Activated B cell treated with CpG ODN at 0.5 μM for 24 hours (primary cell): ENCODE data around the gene FBXO48. TPM values are rescaled to one million over a fixed set of nuclear protein-coding genes. Genes with fewer than 3 reads are reported as not detected.

Source experiments
- ATAC-seq: fragments of 200-7000 bp; cut with Tn5 transposase; one replicate; pipeline ENCODE4 v1.10.0; 2021; ENCODE audit warnings: low read depth, mild to moderate bottlenecking, moderate library complexity
- CTCF ChIA-PET: fragments of 350-600 bp; sonication (Branson Sonifier 250); formaldehyde crosslinking; loops from one replicate; lab custom pipeline; 2021; ENCODE audit warnings: antibody characterized with exemption; lab: Charles Lee
- POLR2A ChIA-PET: fragments of 350-600 bp; sonication (Branson Sonifier 250); formaldehyde crosslinking; loops from one replicate; lab custom pipeline; 2021; ENCODE audit warnings: antibody characterized with exemption; lab: Charles Lee
- DNase-seq: peaks from one replicate; pipeline ENCODE4 v3.0.0; 2022
- H3K27ac Mint-ChIP-seq: one replicate; pipeline ENCODE4 v1.8.0; 2020; ENCODE audit warnings: mixed read lengths
- H3K27me3 Mint-ChIP-seq: one replicate; pipeline ENCODE4 v1.8.0; 2021; ENCODE audit warnings: mixed read lengths
- H3K36me3 Mint-ChIP-seq: one replicate; pipeline ENCODE4 v1.8.0; 2021; ENCODE audit warnings: low read depth, mixed read lengths
- H3K4me1 Mint-ChIP-seq: one replicate; pipeline ENCODE4 v1.8.0; 2021; ENCODE audit warnings: mixed read lengths
- H3K4me3 Mint-ChIP-seq: one replicate; pipeline ENCODE4 v1.8.0; 2020; ENCODE audit warnings: mild to moderate bottlenecking, mixed read lengths
- H3K9me3 Mint-ChIP-seq: one replicate; pipeline ENCODE4 v1.8.0; 2020; ENCODE audit warnings: mixed read lengths
- intact Hi-C: fragments of 100-400 bp; cut with micrococcal nuclease; formaldehyde crosslinking; loops from one replicate; pipeline ENCODE4 v1.15.1; 2024
- total RNA-seq: library from RNA; stranded (reverse); gene quantifications from 2 replicates; pipeline ENCODE4 v1.2.3, GENCODE V29; 2022
- TF ChIP-seq, protein P1 (sequence below): fragments of 200-600 bp; IDR thresholded peaks from one replicate; pipeline ENCODE4 v1.8.0; 2022; ENCODE audit warnings: antibody characterized with exemption, mild to moderate bottlenecking

Gene FBXO48
- total RNA-seq, 1 donor from 2014 or later: 2.6 TPM

DNA sequence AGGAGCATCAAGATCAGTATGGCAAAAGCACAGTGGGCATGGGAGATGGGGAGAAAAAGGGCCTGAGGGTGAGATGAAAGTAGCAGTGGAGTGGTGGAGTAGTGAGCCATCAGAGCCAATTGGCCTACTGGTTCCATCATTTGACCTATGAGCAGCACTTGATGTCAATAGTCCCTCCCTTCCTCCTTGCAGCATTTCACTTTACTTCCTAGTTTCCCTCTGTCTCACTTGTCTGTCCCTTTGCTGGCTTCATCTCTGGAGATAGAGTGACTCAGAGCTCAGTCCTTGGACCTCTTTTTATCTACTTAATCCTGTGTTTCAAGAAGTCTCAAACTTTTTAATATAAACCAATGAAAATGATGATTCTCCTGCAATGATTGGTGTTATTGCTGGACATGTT lies 32.1 kb downstream of the FBXO48 start:
- CTCF ChIA-PET: no interaction called here
- Mint-ChIP-seq H3K4me3 (no peak overlapping the region), H3K9me3 (no peaks in the 10 kb centered on the region), H3K27ac (no peak overlapping the region), H3K36me3 (no peaks in the 10 kb centered on the region), H3K27me3 (no peaks in the 10 kb centered on the region), H3K4me1 (peaks cover 56% of the 10 kb centered on the region)
- intact Hi-C loops: no loop called here
- TF ChIP-seq, protein P1, sequence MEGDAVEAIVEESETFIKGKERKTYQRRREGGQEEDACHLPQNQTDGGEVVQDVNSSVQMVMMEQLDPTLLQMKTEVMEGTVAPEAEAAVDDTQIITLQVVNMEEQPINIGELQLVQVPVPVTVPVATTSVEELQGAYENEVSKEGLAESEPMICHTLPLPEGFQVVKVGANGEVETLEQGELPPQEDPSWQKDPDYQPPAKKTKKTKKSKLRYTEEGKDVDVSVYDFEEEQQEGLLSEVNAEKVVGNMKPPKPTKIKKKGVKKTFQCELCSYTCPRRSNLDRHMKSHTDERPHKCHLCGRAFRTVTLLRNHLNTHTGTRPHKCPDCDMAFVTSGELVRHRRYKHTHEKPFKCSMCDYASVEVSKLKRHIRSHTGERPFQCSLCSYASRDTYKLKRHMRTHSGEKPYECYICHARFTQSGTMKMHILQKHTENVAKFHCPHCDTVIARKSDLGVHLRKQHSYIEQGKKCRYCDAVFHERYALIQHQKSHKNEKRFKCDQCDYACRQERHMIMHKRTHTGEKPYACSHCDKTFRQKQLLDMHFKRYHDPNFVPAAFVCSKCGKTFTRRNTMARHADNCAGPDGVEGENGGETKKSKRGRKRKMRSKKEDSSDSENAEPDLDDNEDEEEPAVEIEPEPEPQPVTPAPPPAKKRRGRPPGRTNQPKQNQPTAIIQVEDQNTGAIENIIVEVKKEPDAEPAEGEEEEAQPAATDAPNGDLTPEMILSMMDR: no peak
- POLR2A ChIA-PET: no interaction called here
- ATAC-seq (peak; percentile 52), DNase-seq (no peak)

DNA sequence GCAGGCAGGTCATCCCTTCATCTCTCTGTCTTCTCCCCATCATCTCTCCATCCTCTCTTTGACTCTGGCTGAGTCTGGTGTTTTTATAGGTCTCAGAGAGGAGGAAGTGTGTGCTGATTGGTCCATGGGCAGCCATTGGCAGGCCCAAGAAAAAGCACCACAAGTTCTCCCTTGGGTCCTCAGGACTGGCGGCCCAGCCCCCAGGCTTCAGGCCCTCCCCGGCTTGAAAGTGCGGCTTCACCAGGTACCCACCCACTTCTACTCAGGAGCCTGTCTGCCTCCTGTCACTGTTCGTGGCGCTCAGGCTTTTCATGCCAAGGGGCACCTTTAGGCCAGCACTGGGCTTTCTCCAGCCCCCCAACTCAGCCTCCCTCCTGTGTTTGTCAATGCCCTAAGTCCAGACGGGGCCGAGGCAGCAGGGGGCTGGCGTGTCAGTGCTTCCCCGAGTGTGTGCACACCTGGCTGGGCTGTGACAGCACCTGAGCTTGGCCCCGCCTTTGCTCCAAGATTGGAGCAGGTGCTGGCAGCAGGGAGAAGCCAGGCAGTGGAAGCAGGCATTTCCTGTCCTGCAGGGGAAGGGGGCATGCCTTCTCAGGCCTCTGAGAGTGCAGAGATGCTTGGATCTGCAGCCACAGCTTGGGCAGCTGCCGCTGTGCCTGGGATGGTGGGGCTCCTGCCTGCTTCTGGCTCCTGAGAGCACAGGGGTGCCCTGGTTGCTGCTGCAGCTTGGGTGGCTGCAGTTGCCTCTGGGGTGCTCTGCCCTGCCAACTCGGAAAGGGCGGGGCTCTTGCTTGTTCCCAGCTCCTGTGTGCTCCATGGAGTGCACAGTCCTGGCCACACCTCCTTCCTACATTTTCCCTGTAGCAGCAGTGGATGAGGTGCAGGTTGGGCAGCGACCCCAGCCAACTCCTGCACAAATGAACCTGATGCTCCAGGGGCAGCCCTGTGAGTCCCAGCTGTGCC lies 34.1 kb downstream of the FBXO48 start:
- TF ChIP-seq, protein P1: no peak
- Mint-ChIP-seq H3K36me3 (no peaks in the 10 kb centered on the region), H3K4me3 (no peak overlapping the region), H3K27ac (no peak overlapping the region), H3K9me3 (no peaks in the 10 kb centered on the region), H3K4me1 (peaks cover 43% of the 10 kb centered on the region), H3K27me3 (no peaks in the 10 kb centered on the region)
- DNase-seq (no peak), ATAC-seq (no peak)
- ChIA-PET CTCF (interaction anchor here (3.0 kb wide), 1 partner anchor 8 kb away, joined by 13 read pairs; no protein-coding TSS in a partner anchor), POLR2A (no interaction called here)
- intact Hi-C loops: loop anchor here (1.0 kb wide), 1 partner anchor 9 kb away; no protein-coding TSS in a partner anchor

DNA sequence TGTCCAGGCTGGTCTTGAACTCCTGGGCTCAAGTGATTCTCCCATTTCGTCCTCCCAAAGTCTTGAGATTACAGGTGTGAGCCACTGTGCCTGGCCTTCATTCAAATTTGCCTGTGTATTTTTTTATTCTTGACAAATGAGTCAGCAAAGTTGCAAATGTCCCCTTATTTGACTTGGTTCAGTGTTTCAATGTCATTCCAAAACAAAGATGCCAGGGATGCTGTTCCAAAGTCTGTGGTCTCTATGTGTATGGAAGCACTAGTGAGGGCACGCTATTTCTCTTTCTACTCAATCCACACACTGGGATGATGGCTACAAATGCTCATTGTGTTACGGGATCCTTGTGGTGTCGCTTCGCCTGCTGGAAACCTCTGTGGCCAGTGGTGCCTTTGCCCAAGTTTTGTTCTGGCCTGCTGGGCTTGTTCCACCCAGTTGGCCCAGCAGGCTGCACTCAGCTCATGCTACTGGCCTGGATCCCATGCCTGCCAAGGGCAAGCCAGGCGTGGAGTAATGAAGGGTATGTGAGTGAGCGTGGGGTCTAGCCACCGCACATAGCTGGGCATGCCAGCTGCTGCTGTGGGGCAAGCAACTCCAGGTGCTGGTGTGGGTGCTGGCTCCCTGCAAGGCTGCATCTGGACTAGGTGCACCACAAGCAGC lies 35.6 kb downstream of the FBXO48 start:
- Mint-ChIP-seq H3K36me3 (no peaks in the 10 kb centered on the region), H3K9me3 (no peaks in the 10 kb centered on the region), H3K27me3 (no peaks in the 10 kb centered on the region), H3K4me1 (peaks cover 28% of the 10 kb centered on the region), H3K4me3 (no peak overlapping the region), H3K27ac (no peak overlapping the region)
- intact Hi-C loops: no loop called here
- ChIA-PET CTCF (interaction anchor here (0.9 to 3.0 kb wide), 2 partner anchors 10 to 32 kb away, joined by 3 to 13 read pairs; no protein-coding TSS in a partner anchor), POLR2A (interaction anchor here (0.7 kb wide), 1 partner anchor 36 kb away, joined by 3 read pairs; the partner anchor contains the start of genes APLF and FBXO48)
- ATAC-seq (no peak), DNase-seq (no peak)
- TF ChIP-seq, protein P1: no peak

DNA sequence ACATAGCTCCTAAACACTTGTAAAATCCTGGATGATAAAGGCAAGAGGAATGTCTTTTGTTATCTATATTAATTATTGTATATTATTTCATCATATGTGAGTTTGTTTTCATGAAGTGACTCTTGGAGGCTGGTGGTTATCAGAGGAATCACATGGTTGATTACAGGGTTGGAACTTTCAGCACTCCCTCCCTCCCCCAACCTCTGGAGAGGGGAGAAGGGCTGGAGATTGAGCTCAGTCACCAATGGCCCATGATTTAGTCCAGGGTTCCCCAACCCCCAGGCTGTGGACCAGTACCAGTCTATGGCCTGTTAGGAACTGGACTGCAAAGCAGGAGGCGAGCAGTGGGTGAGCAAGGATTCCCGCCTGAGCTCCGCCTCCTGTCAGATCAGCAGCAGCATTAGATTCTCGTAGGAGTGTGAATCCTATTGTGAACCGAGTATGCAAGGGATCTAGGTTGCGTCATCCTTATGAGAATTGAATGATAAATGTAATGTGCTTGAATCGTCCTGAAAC lies 37.7 kb downstream of the FBXO48 start:
- Mint-ChIP-seq H3K27me3 (no peaks in the 10 kb centered on the region), H3K4me1 (peaks cover 11% of the 10 kb centered on the region), H3K36me3 (no peaks in the 10 kb centered on the region), H3K9me3 (no peaks in the 10 kb centered on the region), H3K27ac (no peak overlapping the region), H3K4me3 (no peak overlapping the region)
- no peak for DNase-seq
- CTCF ChIA-PET: interaction anchor here (0.9 to 1.4 kb wide), 2 partner anchors 12 to 13 kb away, joined by 3 to 5 read pairs; no protein-coding TSS in a partner anchor
- no peak for ATAC-seq
- intact Hi-C loops: no loop called here
- TF ChIP-seq, protein P1: no peak
- POLR2A ChIA-PET: interaction anchor here (1.8 kb wide), 1 partner anchor 41 kb away, joined by 9 read pairs; no protein-coding TSS in a partner anchor
